Glutamatergic neuron (in vitro differentiated cells): ENCODE results near the gene RACGAP1. TPM values are rescaled to one million over a fixed set of nuclear protein-coding genes. Genes with fewer than 3 reads are reported as not detected.
A peak's percentile ranks its signal among the peaks of the same experiment; 100 is the strongest.

Experiments
- DNase-seq: peaks from one replicate; pipeline ENCODE4 v3.0.0; 2022
- H3K27ac Mint-ChIP-seq: one replicate; pipeline ENCODE4 v1.8.0; 2020; ENCODE audit warnings: mild to moderate bottlenecking, mixed read lengths, inconsistent platforms; ENCODE audit not compliant: unreplicated experiment
- H3K27me3 Mint-ChIP-seq: one replicate; pipeline ENCODE4 v1.8.0; 2020; ENCODE audit warnings: mild to moderate bottlenecking, moderate library complexity, mixed read lengths, inconsistent platforms; ENCODE audit not compliant: unreplicated experiment
- H3K36me3 Mint-ChIP-seq: one replicate; pipeline ENCODE4 v1.8.0; 2020; ENCODE audit warnings: mild to moderate bottlenecking, mixed read lengths, inconsistent platforms; ENCODE audit not compliant: unreplicated experiment
- H3K4me1 Mint-ChIP-seq: one replicate; pipeline ENCODE4 v1.8.0; 2020; ENCODE audit warnings: mild to moderate bottlenecking, low read depth, mixed read lengths, inconsistent platforms; ENCODE audit not compliant: unreplicated experiment
- H3K4me3 Mint-ChIP-seq: one replicate; pipeline ENCODE4 v1.8.0; 2020; ENCODE audit warnings: mild to moderate bottlenecking, mixed read lengths, inconsistent platforms; ENCODE audit not compliant: unreplicated experiment
- H3K9me3 Mint-ChIP-seq: one replicate; pipeline ENCODE4 v1.8.0; 2020; ENCODE audit warnings: mild to moderate bottlenecking, moderate library complexity, mixed read lengths, inconsistent platforms; ENCODE audit not compliant: unreplicated experiment
- CTCF ChIP-seq: fragments of 200-600 bp; sonication (generic); IDR thresholded peaks from one replicate; pipeline ENCODE4 v1.5.0; 2021; ENCODE audit not compliant: partially characterized antibody, unreplicated experiment
- total RNA-seq: library from RNA; stranded (reverse); fragmentation: NEBNext Ultra II Directional; extraction: Animal tissue kit (Norgen Biotek cat#: 25700); gene quantifications from one replicate; pipeline ENCODE4 v1.2.1, GENCODE V29; 2021; ENCODE audit not compliant: unreplicated experiment

The RACGAP1 gene
- total RNA-seq, 1 donor from 2014 or later, result 47.1 TPM

GRCh38 chr12:49968471-49968870 lies 56.8 kb downstream of the RACGAP1 start:
- Mint-ChIP-seq H3K4me1 (peaks cover 10% of the 10 kb centered on the region), H3K36me3 (peaks cover 4% of the 10 kb centered on the region), H3K9me3 (peaks cover 13% of the 10 kb centered on the region), H3K27me3 (peaks cover 3% of the 10 kb centered on the region), H3K27ac (no peak overlapping the region), H3K4me3 (no peak overlapping the region)
- no peak for DNase-seq
- TF ChIP-seq CTCF, result no peak

GRCh38 chr12:49967777-49968250 lies 57.5 kb downstream of the RACGAP1 start:
- Mint-ChIP-seq H3K9me3 (peaks cover 12% of the 10 kb centered on the region), H3K27me3 (peaks cover 5% of the 10 kb centered on the region), H3K4me1 (peaks cover 9% of the 10 kb centered on the region), H3K27ac (no peak overlapping the region), H3K4me3 (peak overlapping the region; percentile 34), H3K36me3 (peaks cover 4% of the 10 kb centered on the region)
- TF ChIP-seq CTCF, result no peak
- DNase-seq, result no peak

- Mint-ChIP-seq H3K4me1 (peaks cover 3% of the 10 kb centered on the region), H3K36me3 (peaks cover 4% of the 10 kb centered on the region), H3K4me3 (peak overlapping the region; percentile 70), H3K27ac (no peak overlapping the region), H3K9me3 (peaks cover 9% of the 10 kb centered on the region), H3K27me3 (peaks cover 5% of the 10 kb centered on the region)
- TF ChIP-seq CTCF, result peak; percentile 98
- peak; percentile 97 for DNase-seq
Observed at GRCh38 chr12:49967042-49967776, 58.1 kb downstream of the RACGAP1 start.

DNA sequence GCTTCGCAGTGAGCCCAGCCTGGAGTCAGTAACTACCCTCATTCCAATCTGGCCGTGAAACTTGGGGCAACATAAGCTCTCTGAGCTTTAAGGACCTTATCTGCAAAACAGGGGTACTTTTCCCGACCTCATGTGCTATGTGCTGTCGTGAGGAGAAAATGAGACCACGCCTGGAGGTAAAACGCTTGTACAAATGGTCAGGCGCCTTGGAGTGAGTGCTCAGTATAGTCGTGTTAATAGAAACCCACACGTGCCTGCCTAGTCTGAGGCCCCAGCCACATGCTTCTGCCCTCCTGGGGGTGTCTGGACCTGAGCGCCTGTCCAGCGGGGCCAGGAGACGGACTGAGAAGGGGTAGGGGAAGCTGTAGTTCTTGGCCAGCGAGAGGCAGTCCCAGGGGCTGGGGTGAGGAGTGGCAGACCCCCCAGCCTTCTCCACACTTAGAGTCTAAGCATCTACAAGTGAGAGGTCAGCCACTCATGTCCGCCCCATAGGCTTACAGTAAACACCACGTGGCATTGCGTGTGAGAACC lies 58.7 kb downstream of the RACGAP1 start:
- Mint-ChIP-seq H3K27me3 (peaks cover 5% of the 10 kb centered on the region), H3K4me1 (peaks cover 3% of the 10 kb centered on the region), H3K27ac (no peak overlapping the region), H3K9me3 (peaks cover 9% of the 10 kb centered on the region), H3K36me3 (peaks cover 4% of the 10 kb centered on the region), H3K4me3 (no peak overlapping the region)
- no peak for DNase-seq
- no peak for TF ChIP-seq CTCF

DNA sequence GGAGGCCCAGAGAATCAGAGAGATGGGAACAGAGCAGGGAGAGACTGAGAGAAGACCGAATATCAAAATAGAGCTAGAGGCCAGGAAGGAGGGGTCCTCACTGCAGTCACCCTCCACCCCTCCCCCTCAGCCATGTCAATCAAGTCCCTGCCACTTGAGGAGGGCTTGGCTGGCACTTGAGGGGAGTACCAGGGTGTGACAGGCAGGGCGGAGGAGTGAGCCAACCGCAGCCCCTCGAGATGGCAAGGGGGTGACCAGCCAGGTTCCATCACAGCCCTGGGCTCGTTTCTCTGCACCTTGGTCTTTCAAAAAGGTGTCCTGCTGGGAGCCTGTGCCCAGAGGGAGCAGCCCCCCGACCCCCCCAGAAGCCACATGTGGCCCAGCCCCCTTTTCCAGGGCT lies 59.5 kb downstream of the RACGAP1 start:
- TF ChIP-seq CTCF, result no peak
- DNase-seq, result no peak
- Mint-ChIP-seq H3K4me3 (no peak overlapping the region), H3K9me3 (peaks cover 9% of the 10 kb centered on the region), H3K36me3 (peaks cover 4% of the 10 kb centered on the region), H3K4me1 (peaks cover 3% of the 10 kb centered on the region), H3K27ac (no peak overlapping the region), H3K27me3 (peaks cover 5% of the 10 kb centered on the region)
